ENCODE data around the gene XKRX.
A peak's percentile ranks its signal among the peaks of the same experiment; 100 is the strongest.

The XKRX gene

GRCh38 chrX:100874325-100874724 is 54.4 kb downstream of the XKRX start, which contains the start of gene NOX1:
TSS of gene NOX1 (minus strand) at chrX:100874359. CDS start at chrX:100874139, 220 bp downstream.
- Histone ChIP-seq H3K27ac (ENCODE audit: low read depth, low read length) (no peak within 1 kb of the TSS), H3K9ac (ENCODE audit: low read length) (no peak within 1 kb of the TSS), H3K27me3 (ENCODE audit: control insufficient read depth, insufficient read depth, low read length) (no peaks in the 10 kb centered on the region), H3K4me1 (ENCODE audit: control insufficient read depth, insufficient read depth, low read length) (no peaks in the 10 kb centered on the region), H3K36me3 (ENCODE audit: control insufficient read depth, insufficient read depth, low read length) (no peaks in the 10 kb centered on the region), H3K4me3 (ENCODE audit: low read length) (no peak within 1 kb of the TSS)

- no peak overlapping the region for H3K9ac ChIP-seq (ENCODE audit: low read length)
- H3K4me3 ChIP-seq (ENCODE audit: low read length), result peak overlapping the region; percentile 13
- no peaks in the 10 kb centered on the region for H3K4me1 ChIP-seq (ENCODE audit: control insufficient read depth, insufficient read depth, low read length)
- H3K27me3 ChIP-seq (ENCODE audit: control insufficient read depth, insufficient read depth, low read length), result no peaks in the 10 kb centered on the region
- H3K27ac ChIP-seq (ENCODE audit: low read depth, low read length), result no peak overlapping the region
- no peaks in the 10 kb centered on the region for H3K36me3 ChIP-seq (ENCODE audit: control insufficient read depth, insufficient read depth, low read length)
Measured at GRCh38 chrX:100871594-100872560, 56.8 kb downstream of the XKRX start.

- H3K4me3 ChIP-seq (ENCODE audit: low read length), result no peak overlapping the region
- H3K36me3 ChIP-seq (ENCODE audit: control insufficient read depth, insufficient read depth, low read length), result no peaks in the 10 kb centered on the region
- H3K27me3 ChIP-seq (ENCODE audit: control insufficient read depth, insufficient read depth, low read length), result no peaks in the 10 kb centered on the region
- no peak overlapping the region for H3K9ac ChIP-seq (ENCODE audit: low read length)
- no peak overlapping the region for H3K27ac ChIP-seq (ENCODE audit: low read depth, low read length)
- peaks cover under 1% of the 10 kb centered on the region for H3K4me1 ChIP-seq (ENCODE audit: control insufficient read depth, insufficient read depth, low read length)
Measured at GRCh38 chrX:100870527-100870926, 58.2 kb downstream of the XKRX start.

- no peak overlapping the region for H3K9ac ChIP-seq (ENCODE audit: low read length)
- H3K4me1 ChIP-seq (ENCODE audit: control insufficient read depth, insufficient read depth, low read length), result peaks cover 9% of the 10 kb centered on the region
- H3K27me3 ChIP-seq (ENCODE audit: control insufficient read depth, insufficient read depth, low read length), result no peaks in the 10 kb centered on the region
- H3K4me3 ChIP-seq (ENCODE audit: low read length), result no peak overlapping the region
- H3K36me3 ChIP-seq (ENCODE audit: control insufficient read depth, insufficient read depth, low read length), result no peaks in the 10 kb centered on the region
- H3K27ac ChIP-seq (ENCODE audit: low read depth, low read length), result no peak overlapping the region
Measured at GRCh38 chrX:100868273-100868672, 60.4 kb downstream of the XKRX start.

- Histone ChIP-seq H3K9ac (ENCODE audit: low read length) (no peak overlapping the region), H3K36me3 (ENCODE audit: control insufficient read depth, insufficient read depth, low read length) (no peaks in the 10 kb centered on the region), H3K4me3 (ENCODE audit: low read length) (no peak overlapping the region), H3K27ac (ENCODE audit: low read depth, low read length) (peak overlapping the region; percentile 53), H3K4me1 (ENCODE audit: control insufficient read depth, insufficient read depth, low read length) (peaks cover 9% of the 10 kb centered on the region), H3K27me3 (ENCODE audit: control insufficient read depth, insufficient read depth, low read length) (no peaks in the 10 kb centered on the region)
Measured at GRCh38 chrX:100864657-100865391, 63.9 kb downstream of the XKRX start.
